HepG2 (cell line): ENCODE results near the gene MTF1. TPM values are rescaled to one million over a fixed set of nuclear protein-coding genes. Genes with fewer than 3 reads are reported as not detected.

Source experiments
- CENPT ChIP-seq: sonication (generic); formaldehyde crosslinking; IDR thresholded peaks from 2 replicates; pipeline ENCODE4 v1.8.0; 2022; ENCODE audit warnings: low read depth, mild to moderate bottlenecking, moderate library complexity, missing genetic modification reagents
- HNRNPL ChIP-seq: fragments of 200-400 bp; formaldehyde crosslinking; IDR thresholded peaks from 2 replicates; pipeline ENCODE4 v1.6.1; 2017; ENCODE audit warnings: mild to moderate bottlenecking, low read depth, low read length
- ISX ChIP-seq: sonication (generic); formaldehyde crosslinking; conservative IDR thresholded peaks from 2 replicates; pipeline ENCODE4 v1.5.0; 2020; ENCODE audit warnings: missing genetic modification reagents
- KLF11 ChIP-seq: IDR thresholded peaks from 2 replicates; pipeline ENCODE4 v1.6.1; 2016; ENCODE audit warnings: missing compliant biosample characterization
- KMT2B ChIP-seq: IDR thresholded peaks from 2 replicates; pipeline ENCODE4 v1.6.1; 2016; ENCODE audit warnings: missing genetic modification reagents, missing compliant biosample characterization
- MXD4 ChIP-seq: IDR thresholded peaks from 2 replicates; pipeline ENCODE4 v1.6.1; 2016; ENCODE audit warnings: mild to moderate bottlenecking, missing biosample characterization, missing genetic modification reagents
- MZF1 ChIP-seq: sonication (generic); formaldehyde crosslinking; IDR thresholded peaks from 2 replicates; pipeline ENCODE4 v1.8.1; 2023; ENCODE audit warnings: mild to moderate bottlenecking, missing genetic modification reagents, borderline replicate concordance
- POGZ ChIP-seq: sonication (generic); formaldehyde crosslinking; IDR thresholded peaks from 2 replicates; pipeline ENCODE4 v1.4.0; 2020; ENCODE audit warnings: mild to moderate bottlenecking, missing genetic modification reagents
- SCMH1 ChIP-seq: sonication (generic); formaldehyde crosslinking; IDR thresholded peaks from 2 replicates; pipeline ENCODE4 v1.9.0; 2021; ENCODE audit warnings: missing genetic modification reagents, mild to moderate bottlenecking, borderline replicate concordance
- SIN3A ChIP-seq: IDR thresholded peaks from 2 replicates; pipeline ENCODE4 v1.6.1; 2011; ENCODE audit warnings: low read depth, mild to moderate bottlenecking, control low read depth, low read length, borderline replicate concordance
- TOPORS ChIP-seq: sonication (generic); formaldehyde crosslinking; IDR thresholded peaks from 2 replicates; pipeline ENCODE4 v1.8.0; 2023; ENCODE audit warnings: mild to moderate bottlenecking, missing genetic modification reagents
- ZC3H13 ChIP-seq: sonication (generic); formaldehyde crosslinking; IDR thresholded peaks from 2 replicates; pipeline ENCODE4 v1.8.1; 2023; ENCODE audit warnings: mild to moderate bottlenecking, missing genetic modification reagents, moderate library complexity
- ZNF276 ChIP-seq: sonication (generic); formaldehyde crosslinking; IDR thresholded peaks from 2 replicates; pipeline ENCODE4 v1.4.0; 2020; ENCODE audit warnings: mild to moderate bottlenecking, low read depth, missing genetic modification reagents
- ZNF451 ChIP-seq: sonication (generic); formaldehyde crosslinking; IDR thresholded peaks from 2 replicates; pipeline ENCODE4 v1.5.0; 2020; ENCODE audit warnings: mild to moderate bottlenecking, missing genetic modification reagents
- ZNF468 ChIP-seq: sonication (generic); formaldehyde crosslinking; IDR thresholded peaks from 2 replicates; pipeline ENCODE4 v1.8.0; 2022; ENCODE audit warnings: mild to moderate bottlenecking, moderate library complexity, missing genetic modification reagents
- ZNF484 ChIP-seq: sonication (generic); formaldehyde crosslinking; IDR thresholded peaks from 2 replicates; pipeline ENCODE4 v1.5.1; 2020; ENCODE audit warnings: mild to moderate bottlenecking, low read depth, missing genetic modification reagents, borderline replicate concordance
- ZNF501 ChIP-seq: sonication (generic); formaldehyde crosslinking; IDR thresholded peaks from 2 replicates; pipeline ENCODE4 v1.5.1; 2020; ENCODE audit warnings: mild to moderate bottlenecking, moderate library complexity, missing genetic modification reagents
- ZNF777 ChIP-seq: sonication (generic); formaldehyde crosslinking; IDR thresholded peaks from 2 replicates; pipeline ENCODE4 v1.4.0; 2020; ENCODE audit warnings: missing genetic modification reagents
- ZNF879 ChIP-seq: sonication (generic); formaldehyde crosslinking; IDR thresholded peaks from 2 replicates; pipeline ENCODE4 v1.8.1; 2023; ENCODE audit warnings: missing genetic modification reagents
- polyA plus RNA-seq, 8 experiments: library from polyadenylated mRNA; depleted of rRNA in 3 of 8; stranded (reverse) in 7 of 8; unstranded in 1 of 8; fragments of >200 nt; fragmentation: Illumina TruSeq in 4 of 8; extraction: Trizol in 4 of 8; gene quantifications; 2 replicates each; pipeline versions ENCODE4 v1.2.1 to v1.2.3, GENCODE V29; 2011 to 2016; ENCODE audit warnings: low read depth in 4 of 8, missing spikeins in 1 of 8, mixed read lengths in 1 of 8; ENCODE audit not compliant: insufficient read depth in 1 of 8
- total RNA-seq, 5 experiments: library from RNA; depleted of rRNA; stranded (reverse); fragments of >200 nt; fragmentation: Illumina TruSeq; extraction: Trizol; gene quantifications; 2 replicates each; pipeline ENCODE4 v1.2.3, GENCODE V29; 2016; ENCODE audit warnings: low read depth in 1 of 5
- TF ChIP-seq, protein P1 (sequence below): sonication (generic); formaldehyde crosslinking; IDR thresholded peaks from 2 replicates; pipeline ENCODE4 v1.5.0; 2020; ENCODE audit warnings: mild to moderate bottlenecking, missing genetic modification reagents
- TF ChIP-seq, protein P2 (sequence below): sonication (generic); formaldehyde crosslinking; IDR thresholded peaks from 2 replicates; pipeline ENCODE4 v1.8.0; 2022; ENCODE audit warnings: missing genetic modification reagents, low read depth, mild to moderate bottlenecking, borderline replicate concordance
- TF ChIP-seq, protein P3 (sequence below): sonication (generic); formaldehyde crosslinking; IDR thresholded peaks from 2 replicates; pipeline ENCODE4 v1.5.0; 2020; ENCODE audit warnings: mild to moderate bottlenecking, missing genetic modification reagents
- TF ChIP-seq, protein P4 (sequence below): sonication (generic); formaldehyde crosslinking; conservative IDR thresholded peaks from 2 replicates; pipeline ENCODE4 v1.4.0; 2020; ENCODE audit warnings: missing genetic modification reagents

Gene MTF1
- total and polyA plus RNA-seq, 2 of the 13 experiments (the other 11 are each of a cell fraction or from before 2014, with no cell fraction given) = 2.4 to 3.3 TPM

GRCh38 chr1:37764414-37764825, 95.0 kb downstream of the MTF1 start (continued):
- TF ChIP-seq KLF11 (CRISPR knock-in tag) = peak; percentile 100
- TF ChIP-seq, protein P1, sequence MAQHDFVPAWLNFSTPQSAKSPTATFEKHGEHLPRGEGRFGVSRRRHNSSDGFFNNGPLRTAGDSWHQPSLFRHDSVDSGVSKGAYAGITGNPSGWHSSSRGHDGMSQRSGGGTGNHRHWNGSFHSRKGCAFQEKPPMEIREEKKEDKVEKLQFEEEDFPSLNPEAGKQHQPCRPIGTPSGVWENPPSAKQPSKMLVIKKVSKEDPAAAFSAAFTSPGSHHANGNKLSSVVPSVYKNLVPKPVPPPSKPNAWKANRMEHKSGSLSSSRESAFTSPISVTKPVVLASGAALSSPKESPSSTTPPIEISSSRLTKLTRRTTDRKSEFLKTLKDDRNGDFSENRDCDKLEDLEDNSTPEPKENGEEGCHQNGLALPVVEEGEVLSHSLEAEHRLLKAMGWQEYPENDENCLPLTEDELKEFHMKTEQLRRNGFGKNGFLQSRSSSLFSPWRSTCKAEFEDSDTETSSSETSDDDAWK (CRISPR knock-in tag) = no peak
- peak; percentile 93; the same call in 1 of the 2 replicates for TF ChIP-seq MZF1
- peak; percentile 97 for TF ChIP-seq MXD4 (CRISPR knock-in tag)
- peak; percentile 99 for TF ChIP-seq CENPT (CRISPR knock-in tag)
- TF ChIP-seq ZNF451 (CRISPR knock-in tag) = peak; percentile 99
- TF ChIP-seq ZC3H13 = peak; percentile 96
- peak; percentile 54; the same call in 1 of the 2 replicates for TF ChIP-seq ZNF501 (CRISPR knock-in tag)
- TF ChIP-seq SCMH1 (CRISPR knock-in tag) = peak; percentile 84; the same call in 1 of the 2 replicates
- TF ChIP-seq ZNF468 (CRISPR knock-in tag) = peak; percentile 99
- peak; percentile 99 for TF ChIP-seq ZNF879
- peak; percentile 94 for TF ChIP-seq ZNF777 (CRISPR knock-in tag)
- TF ChIP-seq, protein P2, sequence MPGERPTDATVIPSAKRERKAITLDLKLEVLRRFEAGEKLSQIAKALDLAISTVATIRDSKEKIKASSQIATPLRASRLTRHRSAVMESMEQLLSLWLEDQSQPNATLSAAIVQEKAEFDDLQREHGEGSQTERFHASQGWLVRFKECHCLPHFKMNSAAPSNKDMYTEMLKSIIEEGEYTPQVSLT (CRISPR knock-in tag) = peak; percentile 80; the same call in 1 of the 2 replicates
- TF ChIP-seq ISX (CRISPR knock-in tag) = peak; percentile 99
- TF ChIP-seq, protein P3, sequence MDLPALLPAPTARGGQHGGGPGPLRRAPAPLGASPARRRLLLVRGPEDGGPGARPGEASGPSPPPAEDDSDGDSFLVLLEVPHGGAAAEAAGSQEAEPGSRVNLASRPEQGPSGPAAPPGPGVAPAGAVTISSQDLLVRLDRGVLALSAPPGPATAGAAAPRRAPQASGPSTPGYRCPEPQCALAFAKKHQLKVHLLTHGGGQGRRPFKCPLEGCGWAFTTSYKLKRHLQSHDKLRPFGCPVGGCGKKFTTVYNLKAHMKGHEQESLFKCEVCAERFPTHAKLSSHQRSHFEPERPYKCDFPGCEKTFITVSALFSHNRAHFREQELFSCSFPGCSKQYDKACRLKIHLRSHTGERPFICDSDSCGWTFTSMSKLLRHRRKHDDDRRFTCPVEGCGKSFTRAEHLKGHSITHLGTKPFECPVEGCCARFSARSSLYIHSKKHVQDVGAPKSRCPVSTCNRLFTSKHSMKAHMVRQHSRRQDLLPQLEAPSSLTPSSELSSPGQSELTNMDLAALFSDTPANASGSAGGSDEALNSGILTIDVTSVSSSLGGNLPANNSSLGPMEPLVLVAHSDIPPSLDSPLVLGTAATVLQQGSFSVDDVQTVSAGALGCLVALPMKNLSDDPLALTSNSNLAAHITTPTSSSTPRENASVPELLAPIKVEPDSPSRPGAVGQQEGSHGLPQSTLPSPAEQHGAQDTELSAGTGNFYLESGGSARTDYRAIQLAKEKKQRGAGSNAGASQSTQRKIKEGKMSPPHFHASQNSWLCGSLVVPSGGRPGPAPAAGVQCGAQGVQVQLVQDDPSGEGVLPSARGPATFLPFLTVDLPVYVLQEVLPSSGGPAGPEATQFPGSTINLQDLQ (CRISPR knock-in tag) = peak; percentile 99
- no peak for TF ChIP-seq POGZ
- peak; percentile 93 for TF ChIP-seq KMT2B
- peak; percentile 90 for TF ChIP-seq ZNF276 (CRISPR knock-in tag)
- no peak for TF ChIP-seq HNRNPL
- TF ChIP-seq, protein P4, sequence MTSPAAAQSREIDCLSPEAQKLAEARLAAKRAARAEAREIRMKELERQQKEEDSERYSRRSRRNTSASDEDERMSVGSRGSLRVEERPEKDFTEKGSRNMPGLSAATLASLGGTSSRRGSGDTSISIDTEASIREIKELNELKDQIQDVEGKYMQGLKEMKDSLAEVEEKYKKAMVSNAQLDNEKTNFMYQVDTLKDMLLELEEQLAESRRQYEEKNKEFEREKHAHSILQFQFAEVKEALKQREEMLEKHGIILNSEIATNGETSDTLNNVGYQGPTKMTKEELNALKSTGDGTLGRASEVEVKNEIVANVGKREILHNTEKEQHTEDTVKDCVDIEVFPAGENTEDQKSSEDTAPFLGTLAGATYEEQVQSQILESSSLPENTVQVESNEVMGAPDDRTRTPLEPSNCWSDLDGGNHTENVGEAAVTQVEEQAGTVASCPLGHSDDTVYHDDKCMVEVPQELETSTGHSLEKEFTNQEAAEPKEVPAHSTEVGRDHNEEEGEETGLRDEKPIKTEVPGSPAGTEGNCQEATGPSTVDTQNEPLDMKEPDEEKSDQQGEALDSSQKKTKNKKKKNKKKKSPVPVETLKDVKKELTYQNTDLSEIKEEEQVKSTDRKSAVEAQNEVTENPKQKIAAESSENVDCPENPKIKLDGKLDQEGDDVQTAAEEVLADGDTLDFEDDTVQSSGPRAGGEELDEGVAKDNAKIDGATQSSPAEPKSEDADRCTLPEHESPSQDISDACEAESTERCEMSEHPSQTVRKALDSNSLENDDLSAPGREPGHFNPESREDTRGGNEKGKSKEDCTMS (CRISPR knock-in tag) = peak; percentile 99
- TF ChIP-seq TOPORS = peak; percentile 98
- TF ChIP-seq ZNF484 (CRISPR knock-in tag) = peak; percentile 94; the same call in 1 of the 2 replicates
- TF ChIP-seq SIN3A = peak; percentile 98
